Psoas muscle (tissue), 8 donors: ENCODE measurements around the gene CHST4. TPM values are rescaled to one million over a fixed set of nuclear protein-coding genes. Genes with fewer than 3 reads are reported as not detected.

Source experiments
- ATAC-seq, 4 donors: fragments of 200-7000 bp; cut with Tn5 transposase; one replicate each; pipeline ENCODE4 v1.9.1; 2020; ENCODE audit warnings: moderate library complexity in 3 of 4, mild to moderate bottlenecking in 2 of 4
- DNase-seq, 2 donors: peaks; one replicate each; pipeline ENCODE4 v3.0.0-alpha.2; 2020
- H3K27ac ChIP-seq: fragments of 200-600 bp; one replicate; pipeline ENCODE4 v1.8.0; 2022
- H3K27me3 ChIP-seq, 3 donors: fragments of 200-600 bp in 1 of 3; one replicate each; pipeline versions ENCODE4 v1.6.1 to v1.8.0; 2013 to 2022; ENCODE audit warnings: low read length in 2 of 3, mild to moderate bottlenecking in 2 of 3, moderate library complexity in 1 of 3; ENCODE audit not compliant: insufficient read depth in 3 of 3
- H3K36me3 ChIP-seq, 2 donors: fragments of 200-600 bp in 1 of 2; one replicate each; pipeline versions ENCODE4 v1.6.1 to v1.8.0; 2013 to 2022; ENCODE audit warnings: low read depth in 1 of 2, mild to moderate bottlenecking in 1 of 2, moderate library complexity in 1 of 2; ENCODE audit not compliant: insufficient read depth in 1 of 2
- H3K4me1 ChIP-seq: fragments of 200-600 bp; one replicate; pipeline ENCODE4 v1.8.0; 2022
- H3K4me3 ChIP-seq: fragments of 200-600 bp; one replicate; pipeline ENCODE4 v1.8.0; 2022; ENCODE audit warnings: mild to moderate bottlenecking
- H3K9me3 ChIP-seq: fragments of 200-600 bp; one replicate; pipeline ENCODE4 v1.8.0; 2022
- WGBS, 3 donors: extraction: QIAGEN DNeasy Blood & Tissue Kit; methylation state at CpG; one replicate each; pipeline versions ENCODE4 v1.1.6 to v1.1.7; 2013; 5-methylcytosine and 5-hydroxymethylcytosine counted together
- intact Hi-C, 2 donors: fragments of 100-400 bp; cut with DNase I; formaldehyde crosslinking; loops; one replicate each; pipeline versions ENCODE4 v1.11.0 to v1.14.2; 2022
- polyA plus RNA-seq, 3 donors: library from polyadenylated mRNA; stranded (reverse); fragments of 200-250 nt; gene quantifications; one replicate each; pipeline ENCODE4 v1.2.3, GENCODE V29; 2013
- total RNA-seq, 4 donors: library from RNA; stranded (reverse); fragmentation: NEBNext Ultra II Directional in 2 of 4; extraction: Animal tissue kit (Norgen Biotek cat#: 25700) in 2 of 4; gene quantifications; one replicate each; pipeline versions ENCODE4 v1.2.1 to v1.2.4, GENCODE V29; 2021 to 2023
- TF ChIP-seq, protein P1 (sequence below): fragments of 200-600 bp; IDR thresholded peaks from one replicate; pipeline ENCODE4 v1.8.0; 2022; ENCODE audit warnings: antibody characterized with exemption
- donor health status: healthy with polysubstance abuse.
- donor health status: DM: no; HTN: no; CAD: no; lungs with moderate emphysema.
- donor health status: Bipolar disorder and iron deficiency.
- donor health status: healthy.
- donor health status: DM: yes; HTN: yes; CAD: no.
- donor health status: DM: no; HTN: no; CAD: no.
- donor health status: DM: no; HTN: no; CAD: no.
- donor health status: DM: yes; HTN: yes; CAD: no.

CHST4 gene
- total and polyA plus RNA-seq, 7 donors, result not detected

DNA sequence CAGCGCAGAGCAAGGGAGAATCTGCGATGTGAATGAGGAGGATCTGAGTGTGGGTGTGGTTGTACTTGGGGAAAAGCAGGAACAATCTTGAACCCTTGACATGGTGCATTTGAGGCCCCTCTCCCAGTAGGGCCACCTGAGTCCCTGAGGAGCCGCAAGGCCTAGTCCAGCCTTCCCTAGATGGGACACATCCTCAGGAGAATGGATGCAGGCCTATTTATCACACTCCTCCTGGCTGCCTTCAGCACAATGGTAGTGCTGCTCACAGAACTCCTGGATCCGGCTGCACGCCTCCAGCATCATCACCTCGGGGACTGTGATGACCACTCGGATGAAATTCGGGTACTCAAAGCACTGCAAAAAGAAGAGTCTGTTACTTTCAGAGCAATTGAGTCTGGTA lies 41.7 kb downstream of the CHST4 start:
- ATAC-seq (no peak), DNase-seq (no peak)
- 94 to 95% (median 94%) methylated on average over 8 of the region's 8 CpGs for WGBS, 3 donors
- no peaks in the 10 kb centered on the region for H3K4me1 ChIP-seq
- H3K9me3 ChIP-seq, result peaks cover 2% of the 10 kb centered on the region
- intact Hi-C loops, result no loop called here
- H3K27me3 ChIP-seq, result peaks cover 0 to 27% (median 3%) of the 10 kb centered on the region in 3 donors
- TF ChIP-seq, protein P1, sequence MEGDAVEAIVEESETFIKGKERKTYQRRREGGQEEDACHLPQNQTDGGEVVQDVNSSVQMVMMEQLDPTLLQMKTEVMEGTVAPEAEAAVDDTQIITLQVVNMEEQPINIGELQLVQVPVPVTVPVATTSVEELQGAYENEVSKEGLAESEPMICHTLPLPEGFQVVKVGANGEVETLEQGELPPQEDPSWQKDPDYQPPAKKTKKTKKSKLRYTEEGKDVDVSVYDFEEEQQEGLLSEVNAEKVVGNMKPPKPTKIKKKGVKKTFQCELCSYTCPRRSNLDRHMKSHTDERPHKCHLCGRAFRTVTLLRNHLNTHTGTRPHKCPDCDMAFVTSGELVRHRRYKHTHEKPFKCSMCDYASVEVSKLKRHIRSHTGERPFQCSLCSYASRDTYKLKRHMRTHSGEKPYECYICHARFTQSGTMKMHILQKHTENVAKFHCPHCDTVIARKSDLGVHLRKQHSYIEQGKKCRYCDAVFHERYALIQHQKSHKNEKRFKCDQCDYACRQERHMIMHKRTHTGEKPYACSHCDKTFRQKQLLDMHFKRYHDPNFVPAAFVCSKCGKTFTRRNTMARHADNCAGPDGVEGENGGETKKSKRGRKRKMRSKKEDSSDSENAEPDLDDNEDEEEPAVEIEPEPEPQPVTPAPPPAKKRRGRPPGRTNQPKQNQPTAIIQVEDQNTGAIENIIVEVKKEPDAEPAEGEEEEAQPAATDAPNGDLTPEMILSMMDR, result no peak
- H3K4me3 ChIP-seq, result no peak overlapping the region
- no peaks in the 10 kb centered on the region for H3K36me3 ChIP-seq
- H3K27ac ChIP-seq, result no peak overlapping the region

DNA sequence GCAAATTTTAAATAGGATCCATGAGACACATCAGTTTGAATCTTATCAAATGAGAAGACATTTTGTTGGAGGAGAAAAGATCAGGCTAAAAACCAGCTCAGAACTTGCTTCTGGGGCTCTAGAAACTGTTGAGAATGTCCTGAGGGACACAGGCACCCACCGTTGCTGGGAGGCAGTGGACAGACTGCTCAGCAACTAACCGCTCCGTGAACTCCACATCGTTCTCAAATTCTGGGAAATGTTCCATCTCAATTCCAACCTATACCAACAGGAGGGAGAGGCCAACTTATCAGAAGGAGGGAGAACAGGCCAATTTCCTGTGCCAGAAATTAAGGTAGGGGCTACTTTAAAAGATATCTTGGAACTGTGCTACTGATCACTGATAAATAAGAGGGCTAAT lies 42.3 kb downstream of the CHST4 start:
- Histone ChIP-seq H3K9me3 (no peaks in the 10 kb centered on the region), H3K27ac (no peak overlapping the region), H3K4me3 (no peak overlapping the region), H3K27me3 (peaks cover 0 to 27% (median 6%) of the 10 kb centered on the region in 3 donors), H3K4me1 (no peaks in the 10 kb centered on the region), H3K36me3 (no peaks in the 10 kb centered on the region)
- TF ChIP-seq, protein P1, result no peak
- intact Hi-C loops, result no loop called here
- ATAC-seq (no peak), DNase-seq (no peak)
- 35 to 59% (median 39%) methylated on average over 4 of the region's 4 CpGs for whole genome bisulfite sequencing, 3 donors

DNA sequence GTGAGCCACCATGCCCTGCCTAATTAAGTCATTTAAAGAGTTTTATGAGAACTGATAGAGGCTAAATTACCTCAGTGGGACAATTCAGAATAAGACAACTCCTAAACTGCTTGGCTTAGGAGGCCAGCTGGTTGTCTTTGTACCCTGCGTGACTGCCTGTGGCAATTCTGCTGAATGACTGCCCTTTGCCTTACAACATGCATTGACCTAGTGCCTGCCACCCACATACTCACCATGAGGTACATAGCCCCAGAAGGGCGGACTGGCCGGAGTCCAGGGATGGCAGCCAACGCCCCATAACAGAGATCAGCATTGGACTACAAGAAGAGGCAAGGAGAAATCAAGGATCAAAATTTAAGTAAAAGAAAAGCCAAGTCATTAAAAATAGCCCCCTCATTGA lies 43.4 kb downstream of the CHST4 start:
- Histone ChIP-seq H3K27me3 (peaks cover 0 to 16% (median 6%) of the 10 kb centered on the region in 3 donors), H3K36me3 (no peaks in the 10 kb centered on the region), H3K27ac (no peak overlapping the region), H3K4me1 (no peaks in the 10 kb centered on the region), H3K4me3 (no peak overlapping the region), H3K9me3 (no peaks in the 10 kb centered on the region)
- ATAC-seq (no peak), DNase-seq (no peak)
- intact Hi-C loops, result no loop called here
- WGBS, 3 donors, result 78 to 83% (median 81%) methylated on average over 4 of the region's 4 CpGs
- TF ChIP-seq, protein P1, result no peak

DNA sequence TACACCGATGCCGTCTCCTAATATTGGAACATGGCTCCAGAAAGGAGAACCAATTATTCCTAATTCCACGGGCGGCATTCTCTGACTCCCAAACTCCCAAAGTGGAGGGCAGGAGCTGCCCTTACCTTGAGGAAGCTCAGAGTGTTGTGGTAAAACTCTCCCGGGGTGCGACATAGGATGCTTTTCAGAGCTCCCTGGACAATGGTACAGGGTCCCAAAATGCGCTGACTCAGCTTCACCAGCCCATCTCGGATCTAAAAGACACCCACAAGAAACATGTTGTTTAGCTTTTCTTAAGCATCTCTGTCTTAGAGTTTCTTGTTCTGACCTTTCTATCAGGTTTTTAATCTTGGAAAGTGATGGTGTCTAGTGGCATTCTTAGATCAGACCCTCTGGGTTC lies 43.9 kb downstream of the CHST4 start:
- H3K27ac ChIP-seq, result no peak overlapping the region
- peaks cover 0 to 11% (median 6%) of the 10 kb centered on the region in 3 donors for H3K27me3 ChIP-seq
- no peaks in the 10 kb centered on the region for H3K36me3 ChIP-seq
- intact Hi-C loops, result no loop called here
- TF ChIP-seq, protein P1, result no peak
- no peak overlapping the region for H3K4me3 ChIP-seq
- H3K9me3 ChIP-seq, result no peaks in the 10 kb centered on the region
- H3K4me1 ChIP-seq, result no peaks in the 10 kb centered on the region
- 90 to 95% (median 91%) methylated on average over 8 of the region's 8 CpGs for WGBS, 3 donors
- DNase-seq, result no peak
- ATAC-seq, result no peak

DNA sequence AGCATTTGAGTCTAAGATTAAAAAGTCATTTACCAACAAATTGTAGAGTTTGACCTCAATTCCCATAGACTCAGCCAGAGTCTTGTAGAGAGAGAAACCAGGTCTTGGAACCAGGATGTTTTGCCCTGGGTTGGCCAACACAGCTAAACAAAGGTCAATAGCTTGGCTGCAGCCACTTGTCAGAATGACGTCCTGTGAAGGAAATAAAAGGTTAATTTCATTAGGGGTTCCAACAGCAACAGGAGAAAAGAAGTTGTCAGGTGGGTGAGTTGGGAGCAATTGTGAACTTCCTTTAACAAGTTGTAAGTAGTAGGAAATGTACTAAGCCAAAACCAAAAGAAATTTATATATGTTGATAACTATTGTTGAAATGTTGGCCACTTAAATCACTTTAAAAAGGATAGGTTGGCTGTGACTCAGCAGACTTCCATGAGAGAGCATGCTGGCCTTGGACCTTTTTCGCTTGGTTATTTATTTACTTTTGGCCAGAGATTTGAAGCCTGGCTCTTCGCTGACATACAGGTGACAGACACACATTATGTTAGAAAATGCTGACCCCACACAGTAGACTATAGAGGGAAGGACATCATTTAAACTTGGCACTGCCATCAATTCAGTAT lies 46.4 kb downstream of the CHST4 start:
- Histone ChIP-seq H3K9me3 (no peaks in the 10 kb centered on the region), H3K4me1 (no peaks in the 10 kb centered on the region), H3K27me3 (peaks cover 0 to 2% (median 1%) of the 10 kb centered on the region in 3 donors), H3K36me3 (no peaks in the 10 kb centered on the region), H3K4me3 (no peak overlapping the region), H3K27ac (no peak overlapping the region)
- ATAC-seq (no peak), DNase-seq (no peak)
- intact Hi-C loops, result no loop called here
- WGBS, 3 donors, result 58 to 64% (median 63%) methylated on average over 3 of the region's 3 CpGs
- TF ChIP-seq, protein P1, result no peak
